Endothelial cell of umbilical vein (primary cell): ENCODE measurements around the gene ANKMY1. TPM values are rescaled to one million over a fixed set of nuclear protein-coding genes. Genes with fewer than 3 reads are reported as not detected.

Experiments
- BruUV-seq: library from RNA; stranded (reverse); fragments of 400-500 nt; replicated peaks from 2 replicates; lab custom pipeline; 2021; lab: Mats Ljungman, UMichigan
- CTCF ChIA-PET: fragments of 300-600, 350-600 bp; sonication (Branson Sonifier 250); formaldehyde crosslinking; loops from one replicate; lab custom pipeline; 2021; ENCODE audit warnings: antibody characterized with exemption, inconsistent platforms; lab: Charles Lee
- POLR2A ChIA-PET: fragments of 300-600, 350-600 bp; sonication (Branson Sonifier 250); formaldehyde crosslinking; loops from one replicate; lab custom pipeline; 2021; ENCODE audit warnings: antibody characterized with exemption, inconsistent platforms; lab: Charles Lee
- DNase-seq: peaks from one replicate; pipeline ENCODE4 v3.0.0-alpha.2; 2011; ENCODE audit warnings: low read depth, low spot score
- FAIRE-seq: peaks from 2 replicates; lab custom pipeline; 2011; peaks lifted over from hg19 to GRCh38; lab: Jason Lieb, UNC
- H2AFZ ChIP-seq: 2 replicates; pipeline ENCODE4 v1.6.0; 2012; ENCODE audit warnings: low read depth, low read length, control low read depth, inconsistent platforms
- H3K27ac ChIP-seq: 2 replicates; pipeline ENCODE4 v1.5.1; 2011; ENCODE audit warnings: low read depth, mild to moderate bottlenecking, control low read depth, low read length, moderate library complexity; ENCODE audit not compliant: insufficient read depth
- H3K27me3 ChIP-seq, 2 experiments: 2 replicates each; pipeline versions ENCODE4 v1.6.0 to v1.6.1; 2011; ENCODE audit warnings: low read length in 2 of 2, mixed read lengths in 1 of 2; ENCODE audit not compliant: control insufficient read depth in 2 of 2, insufficient read depth in 2 of 2
- H3K36me3 ChIP-seq, 2 experiments: 2 replicates in 1 of 2; 3 replicates in 1 of 2; pipeline ENCODE4 v1.5.1; 2011; ENCODE audit warnings: low read length in 2 of 2, mild to moderate bottlenecking in 1 of 2, moderate library complexity in 1 of 2; ENCODE audit not compliant: control insufficient read depth in 2 of 2, insufficient read depth in 2 of 2; ENCODE audit errors: extremely low read depth in 1 of 2
- H3K4me1 ChIP-seq: 3 replicates; pipeline ENCODE4 v1.5.1; 2011; ENCODE audit warnings: mild to moderate bottlenecking, low read length; ENCODE audit not compliant: control insufficient read depth, insufficient read depth; ENCODE audit errors: extremely low read depth
- H3K4me2 ChIP-seq: 2 replicates; pipeline ENCODE4 v1.6.1; 2011; ENCODE audit warnings: low read length, control low read depth, mixed read lengths; ENCODE audit not compliant: insufficient read depth
- H3K4me3 ChIP-seq, 3 experiments: fragments of 200-600 bp in 1 of 3; sonication (generic), shearing (Covaris generic) in 1 of 3; replicated peaks in 1 of 3; 2 replicates each; pipeline ENCODE4 v1.5.1; 2011 to 2016; ENCODE audit warnings: control low read depth in 3 of 3, low read length in 3 of 3, mild to moderate bottlenecking in 2 of 3, inconsistent platforms in 1 of 3, low read depth in 1 of 3, moderate library complexity in 1 of 3; ENCODE audit not compliant: insufficient read depth in 1 of 3
- H3K79me2 ChIP-seq: 2 replicates; pipeline ENCODE4 v1.6.0; 2012; ENCODE audit warnings: low read length, inconsistent platforms; ENCODE audit not compliant: control insufficient read depth, insufficient read depth
- H3K9ac ChIP-seq: replicated peaks from 2 replicates; pipeline ENCODE3; 2011; ENCODE audit warnings: low read length, control low read depth; ENCODE audit not compliant: insufficient read depth; ENCODE audit errors: extremely low read depth
- H3K9me1 ChIP-seq: replicated peaks from 3 replicates; pipeline ENCODE4 v1.6.0; 2011; ENCODE audit warnings: mild to moderate bottlenecking, low read length; ENCODE audit not compliant: control insufficient read depth, insufficient read depth; ENCODE audit errors: extremely low read depth
- H3K9me3 ChIP-seq: replicated peaks from 2 replicates; pipeline ENCODE4 v1.5.1; 2012; ENCODE audit warnings: low read length, inconsistent platforms; ENCODE audit not compliant: control insufficient read depth, insufficient read depth
- H4K20me1 ChIP-seq: replicated peaks from 2 replicates; pipeline ENCODE3; 2011; ENCODE audit warnings: mild to moderate bottlenecking, low read length; ENCODE audit not compliant: control insufficient read depth, insufficient read depth; ENCODE audit errors: extremely low read depth
- EZH2 ChIP-seq: IDR thresholded peaks from 2 replicates; pipeline ENCODE4 v1.6.1; 2012; ENCODE audit warnings: borderline replicate concordance, low read depth, mild to moderate bottlenecking, moderate library complexity, low read length, inconsistent platforms; ENCODE audit not compliant: severe bottlenecking
- FOS ChIP-seq: IDR thresholded peaks from 2 replicates; pipeline ENCODE4 v1.6.1; 2011; ENCODE audit warnings: mild to moderate bottlenecking, low read length, moderate library complexity, borderline replicate concordance; ENCODE audit not compliant: insufficient read depth
- GATA2 ChIP-seq: IDR thresholded peaks from 2 replicates; pipeline ENCODE4 v1.7.0; 2011; ENCODE audit warnings: low read depth, mild to moderate bottlenecking, moderate library complexity, mixed read lengths, low read length; ENCODE audit not compliant: insufficient read length, insufficient read depth
- JUN ChIP-seq: IDR thresholded peaks from 2 replicates; pipeline ENCODE4 v1.6.1; 2011; ENCODE audit warnings: borderline replicate concordance, low read depth; ENCODE audit not compliant: insufficient read length, insufficient read depth
- MAX ChIP-seq: IDR thresholded peaks from 2 replicates; pipeline ENCODE4 v1.6.1; 2011; ENCODE audit not compliant: insufficient read depth, insufficient read length
- MYC ChIP-seq: IDR thresholded peaks from one replicate; pipeline ENCODE4 v1.6.1; 2011; ENCODE audit warnings: mild to moderate bottlenecking, low read depth, low read length
- POLR2A ChIP-seq: IDR thresholded peaks from 2 replicates; pipeline ENCODE4 v1.6.1; 2012; ENCODE audit warnings: low read depth, mild to moderate bottlenecking, control low read depth, low read length
- POLR2AphosphoS5 ChIP-seq: IDR thresholded peaks from 2 replicates; pipeline ENCODE4 v1.6.1; 2012; ENCODE audit warnings: low read depth, mild to moderate bottlenecking, control low read depth, low read length, moderate library complexity; ENCODE audit not compliant: insufficient read depth
- dilution Hi-C: fragments of 300-500 bp; cut with MboI; formaldehyde crosslinking; loops from one replicate; pipeline ENCODE4 v1.15.0; 2019; ENCODE audit warnings: low sequenced_read_pairs; ENCODE audit not compliant: extremely low pct_ligation_motif_present
- intact Hi-C: fragments of 100-400 bp; cut with micrococcal nuclease; formaldehyde crosslinking; loops from one replicate; pipeline ENCODE4 v1.10.0; 2022
- polyA plus RNA-seq, 4 experiments: library from polyadenylated mRNA; depleted of rRNA in 3 of 4; stranded (reverse) in 3 of 4; unstranded in 1 of 4; fragments of >200 nt; gene quantifications; 2 replicates each; pipeline versions ENCODE4 v1.2.1 to v1.2.3, GENCODE V29; 2011 to 2012; ENCODE audit warnings: missing spikeins in 1 of 4
- total RNA-seq: library from RNA; stranded (reverse); gene quantifications from 2 replicates; pipeline ENCODE4 v1.2.3, GENCODE V29; 2021
- TF ChIP-seq, protein P1 (sequence below), 2 donors: IDR thresholded peaks; 1 replicate in 1 of 2; 2 replicates in 1 of 2; pipeline ENCODE4 v1.5.1; 2011; ENCODE audit warnings: low read length in 2 of 2, mild to moderate bottlenecking in 2 of 2, moderate library complexity in 2 of 2, control low read depth in 1 of 2, inconsistent platforms in 1 of 2, low read depth in 1 of 2; ENCODE audit not compliant: insufficient read depth in 1 of 2; ENCODE audit errors: extremely low read depth in 1 of 2

Gene ANKMY1
- total and polyA plus RNA-seq, 2 donors (not counting 3 experiments of a cell fraction or from before 2014, with no cell fraction given), result 9.0 to 16.0 TPM

DNA sequence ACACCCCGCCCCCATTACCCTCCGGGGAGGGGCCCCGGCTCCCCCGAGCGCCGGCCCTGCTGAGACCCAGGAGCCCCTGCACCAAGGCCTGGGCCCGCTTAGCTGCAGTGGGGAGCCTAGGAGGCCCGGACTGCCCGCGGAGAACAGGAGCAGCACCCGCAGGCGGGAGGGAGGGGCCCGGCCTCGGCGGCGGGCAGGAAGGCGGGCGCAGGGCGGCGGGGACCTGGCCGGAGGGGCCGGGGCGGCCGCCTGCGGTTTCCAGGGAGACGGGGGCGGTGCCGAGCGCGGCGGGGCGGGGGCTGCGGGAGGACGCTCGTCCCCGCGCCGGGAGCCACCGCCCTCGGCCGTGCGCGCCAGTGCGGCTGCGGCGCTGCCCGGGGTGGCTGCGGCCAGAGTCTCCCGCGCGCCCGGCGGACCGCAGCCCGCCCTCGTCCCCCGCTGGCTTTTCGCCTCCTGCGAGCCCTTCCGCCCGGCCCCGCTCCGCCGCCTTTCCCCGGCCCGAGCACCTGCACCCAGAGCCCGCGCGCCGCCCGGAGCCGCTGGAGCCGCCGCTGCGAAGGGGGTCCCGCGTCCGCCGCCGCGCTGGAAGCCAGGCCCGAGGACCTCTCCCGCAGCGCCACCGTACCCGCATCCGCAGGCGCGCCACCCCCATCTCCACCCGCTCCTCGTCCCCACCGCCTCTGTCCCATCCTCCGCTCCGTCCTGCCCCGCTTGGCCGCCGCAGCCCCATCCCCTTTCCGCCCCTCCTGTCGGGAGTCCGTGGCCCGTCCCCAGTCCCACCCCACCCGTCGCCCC lies 105.1 kb downstream of the ANKMY1 start:
- intact Hi-C loops, result loop anchor here (1.0 kb wide), 1 partner anchor 17 kb away; the partner anchor contains the start of gene GPC1
- Histone ChIP-seq H3K4me3 (peak overlapping the region; percentile 17 to 40 (median 30)), H3K36me3 (no peaks in the 10 kb centered on the region), H3K9me1 (no peaks in the 10 kb centered on the region), H3K27ac (no peak overlapping the region), H3K27me3 (peaks cover 22 to 24% of the 10 kb centered on the region in 2 experiments), H3K4me1 (no peaks in the 10 kb centered on the region), H3K4me2 (peak overlapping the region; percentile 44), H2AFZ (peak overlapping the region; percentile 61), H4K20me1 (no peaks in the 10 kb centered on the region), H3K9ac (no peak overlapping the region), H3K79me2 (no peaks in the 10 kb centered on the region), H3K9me3 (no peaks in the 10 kb centered on the region)
- FAIRE-seq (no peak), DNase-seq (peak; percentile 11)
- no TSS peak for BruUV-seq
- ChIA-PET POLR2A (no interaction called here), CTCF (no interaction called here)
- dilution Hi-C loops, result no loop called here
- TF ChIP-seq MAX, result no peak
- no peak for TF ChIP-seq POLR2A
- TF ChIP-seq EZH2, result peak; percentile 75

DNA sequence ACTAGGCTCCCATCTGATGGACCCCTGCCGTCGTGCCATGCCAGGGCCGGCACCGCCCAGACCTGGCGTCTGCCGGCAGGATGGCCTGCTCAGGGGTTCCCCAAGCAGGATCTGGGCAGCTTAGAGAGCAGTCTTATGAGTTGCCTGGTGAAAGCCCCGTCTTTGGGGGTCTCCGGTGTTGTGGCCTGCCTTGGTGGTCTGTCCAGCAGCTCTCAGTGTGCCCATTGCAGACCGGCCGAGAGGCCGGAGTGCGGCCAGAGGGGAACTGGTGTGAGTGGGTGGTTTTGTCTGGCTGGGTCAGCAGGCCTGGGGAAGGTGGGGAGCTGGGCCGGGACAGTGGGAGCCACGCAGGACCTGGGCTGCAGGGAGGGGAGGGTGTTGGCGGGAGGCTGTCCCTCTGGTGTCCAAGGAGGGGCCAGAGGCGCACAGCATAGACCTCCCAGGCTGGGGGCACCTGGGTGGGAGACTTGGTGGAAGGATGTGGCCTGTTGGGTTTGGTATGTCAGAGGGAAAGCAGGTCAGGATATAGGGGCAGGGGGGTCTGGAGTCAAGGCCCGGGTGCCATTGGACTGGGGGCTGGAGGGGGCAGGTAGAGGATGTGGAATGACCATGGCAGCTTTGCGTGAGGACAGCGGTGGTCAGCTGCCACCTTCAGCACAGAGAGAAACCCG lies 105.9 kb downstream of the ANKMY1 start:
- no peak overlapping the region for H3K9ac ChIP-seq
- CTCF ChIA-PET, result no interaction called here
- H3K4me3 ChIP-seq, result peak overlapping the region in 1 of 3 experiments; percentile 40
- no peaks in the 10 kb centered on the region for H3K9me1 ChIP-seq
- peak overlapping the region; percentile 60 for H2AFZ ChIP-seq
- peak overlapping the region; percentile 25 for H3K4me2 ChIP-seq
- H4K20me1 ChIP-seq, result no peaks in the 10 kb centered on the region
- no peaks in the 10 kb centered on the region for H3K4me1 ChIP-seq
- POLR2A ChIA-PET, result no interaction called here
- no peaks in the 10 kb centered on the region for H3K9me3 ChIP-seq
- FAIRE-seq (no peak), DNase-seq (no peak)
- peaks cover 22 to 24% of the 10 kb centered on the region in 2 experiments for H3K27me3 ChIP-seq
- no peak for TF ChIP-seq JUN
- no peak for TF ChIP-seq GATA2
- TF ChIP-seq, protein P1, sequence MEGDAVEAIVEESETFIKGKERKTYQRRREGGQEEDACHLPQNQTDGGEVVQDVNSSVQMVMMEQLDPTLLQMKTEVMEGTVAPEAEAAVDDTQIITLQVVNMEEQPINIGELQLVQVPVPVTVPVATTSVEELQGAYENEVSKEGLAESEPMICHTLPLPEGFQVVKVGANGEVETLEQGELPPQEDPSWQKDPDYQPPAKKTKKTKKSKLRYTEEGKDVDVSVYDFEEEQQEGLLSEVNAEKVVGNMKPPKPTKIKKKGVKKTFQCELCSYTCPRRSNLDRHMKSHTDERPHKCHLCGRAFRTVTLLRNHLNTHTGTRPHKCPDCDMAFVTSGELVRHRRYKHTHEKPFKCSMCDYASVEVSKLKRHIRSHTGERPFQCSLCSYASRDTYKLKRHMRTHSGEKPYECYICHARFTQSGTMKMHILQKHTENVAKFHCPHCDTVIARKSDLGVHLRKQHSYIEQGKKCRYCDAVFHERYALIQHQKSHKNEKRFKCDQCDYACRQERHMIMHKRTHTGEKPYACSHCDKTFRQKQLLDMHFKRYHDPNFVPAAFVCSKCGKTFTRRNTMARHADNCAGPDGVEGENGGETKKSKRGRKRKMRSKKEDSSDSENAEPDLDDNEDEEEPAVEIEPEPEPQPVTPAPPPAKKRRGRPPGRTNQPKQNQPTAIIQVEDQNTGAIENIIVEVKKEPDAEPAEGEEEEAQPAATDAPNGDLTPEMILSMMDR (IDR thresholded peaks at IDR 0.05; ENCODE audit: extremely low read depth in 1 of 2, insufficient read depth in 1 of 2, low read depth in 1 of 2, low read length in 2 of 2), result no peak
- no peak for TF ChIP-seq EZH2
- TF ChIP-seq POLR2AphosphoS5, result no peak
- TF ChIP-seq MAX, result no peak
- no peak for TF ChIP-seq POLR2A
- no peak for TF ChIP-seq MYC
- no peak for TF ChIP-seq FOS
- dilution Hi-C loops (no loop called here), intact Hi-C loops (no loop called here)
- no TSS peak for BruUV-seq
- H3K27ac ChIP-seq, result no peak overlapping the region
- H3K36me3 ChIP-seq, result no peaks in the 10 kb centered on the region
- H3K79me2 ChIP-seq, result no peaks in the 10 kb centered on the region
